ENCODE results near the gene HDGFL2.

HDGFL2 gene

GRCh38 chr19:4471403-4472173 lies 509 bp upstream of the HDGFL2 start:
- peak; percentile 99 to 100 for DNase-seq

DNA sequence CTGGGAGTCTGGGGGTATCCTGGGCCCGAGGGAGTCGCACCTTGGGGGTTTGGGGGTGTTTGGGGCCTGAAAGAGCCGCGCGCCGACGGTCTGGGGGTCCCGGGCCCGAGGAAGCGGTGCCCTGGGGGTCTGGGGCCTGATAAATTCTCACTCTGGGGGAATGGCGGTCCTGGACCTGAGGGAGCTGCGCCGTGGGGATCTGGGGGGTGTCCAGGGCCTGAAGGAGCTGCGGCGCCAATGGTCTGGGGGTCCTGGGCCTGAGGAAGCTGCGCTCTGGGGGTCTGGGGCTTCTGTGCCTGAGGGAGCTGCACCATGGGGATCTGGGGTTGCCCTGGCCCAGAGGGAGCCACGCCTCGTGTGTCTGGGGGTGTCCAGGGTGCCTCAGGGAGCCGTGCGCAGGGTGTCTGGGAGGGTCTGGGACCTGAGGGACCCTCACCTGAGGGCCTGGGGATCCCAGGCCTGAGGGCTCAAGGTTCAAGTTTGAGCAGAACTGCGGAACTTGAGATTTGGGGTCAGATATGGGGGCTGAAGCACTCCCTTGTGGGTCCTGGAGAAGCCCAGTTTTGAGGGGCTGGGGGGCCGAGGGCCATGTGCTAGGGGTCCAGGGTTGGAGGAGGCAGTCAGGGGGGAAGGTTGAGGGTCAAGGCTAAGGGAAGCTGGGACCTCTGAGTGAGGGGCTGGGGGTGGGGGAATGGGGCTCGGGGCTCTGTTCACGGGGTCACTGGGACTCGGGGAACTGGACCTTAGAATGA lies 1.1 kb downstream of the HDGFL2 start:
- DNase-seq: no peak

- no peak for DNase-seq
These were observed 1.8 kb downstream of the HDGFL2 start for GRCh38 chr19:4473763-4474513.

DNA sequence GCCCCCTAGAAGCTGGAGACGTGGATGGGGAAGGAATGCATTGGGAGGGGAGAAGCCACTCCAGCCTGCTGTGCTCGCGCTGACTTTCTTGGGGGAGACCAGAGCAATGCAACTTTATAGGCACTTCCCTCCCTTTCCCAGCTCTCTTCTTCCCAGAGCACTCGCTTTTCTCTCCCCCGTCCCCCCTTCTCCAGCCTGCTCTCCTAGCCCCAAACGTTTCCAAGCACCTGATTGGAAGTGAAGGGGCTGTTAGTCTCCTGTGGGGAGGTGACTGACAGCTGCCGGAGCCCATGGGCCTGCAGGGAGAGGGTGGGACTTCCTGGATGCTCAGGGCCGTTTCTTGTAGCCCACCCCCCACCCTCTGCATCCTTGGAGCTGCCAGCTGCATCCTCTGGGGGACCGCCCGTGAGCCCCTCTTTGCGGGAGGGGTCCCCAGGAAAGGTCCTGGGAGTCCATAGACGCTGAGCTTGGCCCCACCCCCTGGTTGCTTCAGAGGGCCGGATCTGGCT lies 2.5 kb downstream of the HDGFL2 start:
- DNase-seq: peak; percentile 38 to 73

DNA sequence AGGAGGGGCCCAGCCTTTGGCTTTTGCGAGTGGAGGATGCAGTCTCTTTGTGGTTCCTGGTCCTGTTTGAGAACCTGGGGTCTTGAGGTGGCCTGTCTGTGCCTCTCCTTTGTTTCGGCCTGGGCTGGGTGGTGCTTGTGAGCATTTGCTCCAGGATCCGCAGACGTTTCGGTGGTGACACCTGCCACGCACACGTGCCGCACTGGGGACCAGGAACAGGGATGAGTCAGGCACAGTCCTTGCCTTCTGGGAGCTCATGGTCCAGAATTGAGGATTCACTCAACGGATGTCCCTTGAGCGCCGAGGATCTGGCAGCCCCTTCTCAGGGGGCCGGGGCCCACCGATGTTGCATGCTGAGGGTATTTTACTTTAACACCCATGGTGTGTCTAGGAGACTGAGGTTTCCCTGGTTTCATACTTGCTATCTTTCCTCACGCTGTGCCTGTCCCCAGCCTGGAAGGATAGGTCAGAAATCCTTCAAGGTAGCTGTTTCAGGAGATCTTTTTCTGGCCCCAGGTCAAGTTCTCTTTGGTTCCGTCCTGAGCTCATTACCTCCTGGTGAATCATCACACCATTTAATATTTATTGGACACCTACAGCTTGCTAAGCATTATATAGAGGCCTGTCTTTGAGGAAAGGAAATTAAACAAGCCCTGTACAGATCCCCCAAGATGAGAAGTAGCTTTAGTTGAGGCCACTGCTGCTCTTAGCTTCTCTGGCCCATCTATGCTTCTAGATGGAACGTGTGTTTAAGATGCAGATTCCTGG lies 5.1 kb downstream of the HDGFL2 start:
- no peak for DNase-seq

- DNase-seq: no peak
These were observed 10.7 kb downstream of the HDGFL2 start for GRCh38 chr19:4482721-4483364.

DNA sequence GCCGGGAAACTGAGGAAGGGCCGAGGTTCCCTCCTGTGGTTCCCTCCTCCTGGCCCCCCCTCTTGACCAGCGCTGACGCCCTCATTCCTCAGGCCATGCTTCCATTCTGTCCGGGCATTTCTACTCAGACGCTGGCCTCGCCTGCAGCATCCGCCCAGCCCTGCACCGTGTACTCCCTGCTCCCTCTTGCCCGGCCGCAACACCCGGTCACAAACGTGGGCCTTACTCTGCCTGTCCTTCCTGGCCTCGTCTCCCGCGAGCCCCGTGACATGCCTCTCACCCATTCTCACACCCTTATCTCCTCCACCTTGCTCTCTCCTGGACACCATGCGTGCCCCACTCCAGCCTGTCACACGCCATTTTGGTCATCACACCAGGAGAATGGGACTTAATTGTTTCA lies 11.3 kb downstream of the HDGFL2 start:
- DNase-seq: no peak

- no peak for DNase-seq
These were observed 15.5 kb downstream of the HDGFL2 start for GRCh38 chr19:4487572-4487971.

DNA sequence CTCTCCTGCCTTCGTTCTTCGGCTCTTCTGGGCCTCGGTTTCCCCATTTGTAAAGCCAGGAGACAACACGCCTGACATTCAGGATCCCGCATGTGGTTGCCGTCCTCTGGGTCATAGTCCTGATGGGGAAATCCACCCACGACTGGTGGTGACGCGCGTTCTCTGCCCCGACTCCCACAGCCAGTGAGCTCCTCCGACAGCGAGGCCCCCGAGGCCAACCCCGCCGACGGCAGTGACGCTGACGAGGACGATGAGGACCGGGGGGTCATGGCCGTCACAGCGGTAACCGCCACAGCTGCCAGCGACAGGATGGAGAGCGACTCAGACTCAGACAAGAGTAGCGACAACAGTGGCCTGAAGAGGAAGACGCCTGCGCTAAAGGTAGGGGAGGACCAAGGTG lies 16.4 kb downstream of the HDGFL2 start:
- DNase-seq: no peak

GRCh38 chr19:4491446-4491845 lies 19.3 kb downstream of the HDGFL2 start:
- DNase-seq: no peak

DNA sequence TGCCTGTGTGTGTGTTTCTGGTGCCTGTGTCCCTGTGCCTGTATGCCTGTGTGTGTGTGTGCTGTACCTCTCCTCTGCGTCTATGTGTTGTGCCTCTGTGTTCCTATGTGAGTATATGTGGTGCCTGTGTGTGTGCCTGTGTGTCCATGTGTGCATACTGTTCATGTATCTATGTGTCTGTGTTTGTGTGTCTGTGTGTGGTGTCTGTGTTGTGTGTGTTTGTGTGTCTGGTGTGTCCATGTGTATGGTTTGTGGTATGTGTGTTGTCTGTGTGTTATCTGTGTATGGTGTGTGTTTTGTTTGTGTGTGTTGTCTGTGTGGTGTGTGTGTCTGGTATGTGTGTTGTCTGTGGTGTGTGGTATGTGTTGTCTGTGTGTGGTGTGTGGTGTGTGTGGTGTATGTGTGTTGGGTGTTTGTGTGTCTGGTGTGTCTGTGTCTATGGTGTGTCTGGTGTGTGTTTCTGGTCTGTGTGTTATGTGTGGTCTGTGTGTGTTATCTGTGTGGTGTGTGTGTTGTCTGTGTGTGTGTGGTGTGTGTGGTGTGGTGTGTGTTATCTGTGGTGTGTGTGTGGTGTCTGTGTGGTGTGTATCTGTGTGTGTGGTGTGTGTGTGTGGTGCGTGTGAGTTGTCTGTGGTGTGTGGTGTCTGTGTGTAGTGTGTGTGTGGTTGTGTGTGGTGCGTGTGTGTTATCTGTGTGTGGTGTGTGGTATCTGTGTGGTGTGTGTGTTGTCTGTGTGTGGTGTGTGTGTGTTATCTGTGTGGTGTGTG lies 20.4 kb downstream of the HDGFL2 start:
- DNase-seq: no peak

DNA sequence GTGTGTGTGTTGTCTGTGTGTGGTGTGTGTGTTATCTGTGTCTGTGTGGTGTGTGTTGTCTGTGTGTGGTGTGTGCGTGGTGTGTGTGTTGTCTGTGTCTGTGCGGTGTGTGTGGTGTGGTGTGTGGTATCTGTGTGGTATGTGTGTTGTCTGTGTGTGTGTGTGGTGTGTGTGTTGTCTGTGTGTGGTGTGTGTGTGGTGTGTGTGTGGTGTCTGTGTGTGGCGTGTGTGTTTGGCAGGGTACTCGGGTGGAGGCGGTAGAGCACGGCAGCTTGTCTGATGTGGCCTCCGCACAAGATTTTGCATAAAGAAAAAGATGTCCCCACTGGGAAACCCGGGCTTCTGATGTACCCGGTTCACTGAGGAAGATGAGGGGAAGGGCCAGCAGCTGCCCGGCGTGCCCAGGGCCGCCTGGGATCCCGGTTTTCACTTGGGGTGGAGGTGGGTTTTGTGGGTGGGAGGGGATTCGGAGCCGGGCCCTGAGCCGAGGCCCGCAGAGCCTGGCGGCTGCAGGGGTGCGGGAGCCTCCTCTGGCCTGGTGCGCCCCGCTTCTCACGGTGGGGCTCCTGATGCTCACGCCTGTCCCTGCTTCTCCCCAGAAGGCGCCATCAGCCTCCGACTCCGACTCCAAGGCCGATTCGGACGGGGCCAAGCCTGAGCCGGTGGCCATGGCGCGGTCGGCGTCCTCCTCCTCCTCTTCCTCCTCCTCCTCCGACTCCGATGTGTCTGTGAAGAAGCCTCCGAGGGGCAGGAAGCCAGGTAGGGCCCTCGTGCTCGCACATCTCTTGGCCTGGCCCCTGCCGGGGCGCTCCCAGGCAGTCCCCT lies 21.2 kb downstream of the HDGFL2 start:
- no peak for DNase-seq

GRCh38 chr19:4493929-4494690 lies 22.0 kb downstream of the HDGFL2 start:
- no peak for DNase-seq

GRCh38 chr19:4494691-4495064 lies 22.6 kb downstream of the HDGFL2 start:
- DNase-seq: no peak

- DNase-seq: peak in 1 of 2 experiments; percentile 45
These were observed 23.4 kb downstream of the HDGFL2 start for GRCh38 chr19:4495471-4495870.

- no peak for DNase-seq
These were observed 24.2 kb downstream of the HDGFL2 start for GRCh38 chr19:4496304-4496703.

DNA sequence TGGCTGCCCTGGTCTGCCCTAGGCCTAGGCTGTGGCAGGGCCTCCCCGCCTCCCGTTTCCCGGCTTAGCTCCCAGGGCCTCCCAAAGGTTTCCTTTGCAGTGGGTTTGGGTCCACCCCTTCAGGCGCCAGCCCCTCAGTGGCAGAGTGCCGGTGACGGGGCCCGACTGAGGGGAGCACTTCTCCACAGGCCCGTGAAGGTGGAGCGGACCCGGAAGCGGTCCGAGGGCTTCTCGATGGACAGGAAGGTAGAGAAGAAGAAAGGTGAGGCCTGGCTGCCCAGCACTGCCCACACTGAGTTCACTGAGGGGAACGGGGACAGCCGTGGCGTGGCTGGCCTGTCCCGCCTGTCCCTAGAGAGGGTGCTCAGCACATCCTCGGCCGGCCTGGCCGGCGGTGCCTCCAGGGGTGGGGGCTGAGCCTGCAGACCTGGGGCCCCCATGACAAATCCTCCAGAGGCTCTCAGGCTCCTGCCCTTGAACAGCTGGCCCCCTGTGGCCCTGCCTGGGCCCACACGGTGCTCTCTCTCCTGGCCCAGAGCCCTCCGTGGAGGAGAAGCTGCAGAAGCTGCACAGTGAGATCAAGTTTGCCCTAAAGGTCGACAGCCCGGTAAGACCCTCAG lies 25.8 kb downstream of the HDGFL2 start:
- DNase-seq: no peak

DNA sequence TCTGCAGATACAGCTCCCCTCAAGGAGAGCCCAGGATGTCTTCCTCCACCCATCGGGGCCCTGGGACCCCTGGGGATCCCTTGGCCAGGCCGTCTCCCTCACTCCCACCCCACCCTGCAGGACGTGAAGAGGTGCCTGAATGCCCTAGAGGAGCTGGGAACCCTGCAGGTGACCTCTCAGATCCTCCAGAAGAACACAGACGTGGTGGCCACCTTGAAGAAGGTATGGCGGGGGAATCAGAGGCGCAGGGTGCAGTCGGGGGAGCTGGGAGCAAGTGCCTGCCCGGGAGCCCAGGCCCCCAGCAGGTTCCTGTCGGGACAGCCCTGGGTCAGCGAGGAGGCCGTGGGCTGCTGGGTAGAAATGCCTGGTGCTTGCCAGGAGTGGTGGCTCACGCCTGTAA lies 26.6 kb downstream of the HDGFL2 start:
- DNase-seq: no peak

DNA sequence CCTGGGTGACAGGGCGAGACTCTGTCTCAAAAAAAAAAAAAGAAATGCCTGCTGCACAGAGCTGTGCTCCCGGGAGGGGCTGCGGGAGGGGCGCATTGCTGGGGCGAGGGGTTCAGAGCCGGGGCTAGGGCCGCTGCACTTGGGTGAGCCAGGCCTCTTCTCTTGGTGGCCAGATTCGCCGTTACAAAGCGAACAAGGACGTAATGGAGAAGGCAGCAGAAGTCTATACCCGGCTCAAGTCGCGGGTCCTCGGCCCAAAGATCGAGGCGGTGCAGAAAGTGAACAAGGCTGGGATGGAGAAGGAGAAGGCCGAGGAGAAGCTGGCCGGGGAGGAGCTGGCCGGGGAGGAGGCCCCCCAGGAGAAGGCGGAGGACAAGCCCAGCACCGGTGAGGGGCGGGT lies 27.2 kb downstream of the HDGFL2 start:
- no peak for DNase-seq

All from NCI-H526 (cell line).